Duodenal mucosa (tissue), 2 donors: ENCODE data around the gene PRELP.
"Not testable (repeated sequence)": the region's sequence is repeated elsewhere in the genome, so short reads cannot be mapped to it uniquely, and the experiment has no call there.

ENCODE experiments used
- H3K27ac ChIP-seq: one replicate; pipeline ENCODE4 v1.7.0; 2013; ENCODE audit warnings: low read depth, low read length
- H3K27me3 ChIP-seq, 2 donors: one replicate each; pipeline ENCODE4 v1.7.0; 2013; ENCODE audit warnings: low read length in 2 of 2, control low read depth in 1 of 2; ENCODE audit not compliant: insufficient read depth in 2 of 2, control insufficient read depth in 1 of 2
- H3K36me3 ChIP-seq, 2 donors: one replicate each; pipeline ENCODE4 v1.7.0; 2013; ENCODE audit warnings: low read length in 2 of 2, control low read depth in 1 of 2; ENCODE audit not compliant: insufficient read depth in 2 of 2, control insufficient read depth in 1 of 2
- H3K4me1 ChIP-seq, 2 donors: one replicate each; pipeline ENCODE4 v1.7.0; 2013; ENCODE audit warnings: low read length in 2 of 2, control low read depth in 1 of 2; ENCODE audit not compliant: insufficient read depth in 2 of 2, control insufficient read depth in 1 of 2
- H3K4me3 ChIP-seq, 2 donors: one replicate each; pipeline ENCODE4 v1.7.0; 2013; ENCODE audit warnings: low read length in 2 of 2, low read depth in 1 of 2
- H3K9ac ChIP-seq, 2 donors: one replicate each; pipeline ENCODE4 v1.7.0; 2013; ENCODE audit warnings: low read length in 2 of 2, low read depth in 1 of 2
- H3K9me3 ChIP-seq, 2 donors: one replicate each; pipeline ENCODE4 v1.7.0; 2013; ENCODE audit warnings: low read length in 2 of 2, control low read depth in 1 of 2; ENCODE audit not compliant: control insufficient read depth in 1 of 2

Gene PRELP

GRCh38 chr1:203441766-203442165 is 33.8 kb upstream of the PRELP start:
- Histone ChIP-seq H3K36me3 (no peaks in the 10 kb centered on the region), H3K27me3 (no peaks in the 10 kb centered on the region), H3K4me1 (peaks cover 30 to 34% of the 10 kb centered on the region in 2 donors), H3K27ac (no peak overlapping the region), H3K4me3 (no peak overlapping the region), H3K9me3 (peaks cover 0 to 2% of the 10 kb centered on the region in 2 donors), H3K9ac (no peak overlapping the region)

- Histone ChIP-seq H3K9me3 (peaks cover 0 to 2% of the 10 kb centered on the region in 2 donors), H3K27me3 (no peaks in the 10 kb centered on the region), H3K9ac (no peak overlapping the region), H3K4me3 (no peak overlapping the region), H3K36me3 (no peaks in the 10 kb centered on the region), H3K27ac (no peak overlapping the region), H3K4me1 (peaks cover 27 to 32% of the 10 kb centered on the region in 2 donors)
Measured at GRCh38 chr1:203442821-203443220, 32.8 kb upstream of the PRELP start.

- Histone ChIP-seq H3K9me3 (peaks cover 0 to 2% of the 10 kb centered on the region in 2 donors), H3K36me3 (no peaks in the 10 kb centered on the region), H3K4me1 (peaks cover 24 to 27% of the 10 kb centered on the region in 2 donors), H3K4me3 (no peak overlapping the region), H3K9ac (no peak overlapping the region), H3K27ac (no peak overlapping the region), H3K27me3 (no peaks in the 10 kb centered on the region)
Measured at GRCh38 chr1:203443296-203443695, 32.3 kb upstream of the PRELP start.

GRCh38 chr1:203444171-203444576 is 31.4 kb upstream of the PRELP start:
- Histone ChIP-seq H3K4me3 (no peak overlapping the region), H3K27me3 (peaks cover 0 to 5% of the 10 kb centered on the region in 2 donors), H3K27ac (no peak overlapping the region), H3K9me3 (peaks cover 0 to 2% of the 10 kb centered on the region in 2 donors), H3K4me1 (peaks cover 16 to 19% of the 10 kb centered on the region in 2 donors), H3K36me3 (no peaks in the 10 kb centered on the region), H3K9ac (no peak overlapping the region)

GRCh38 chr1:203447151-203447550 is 28.5 kb upstream of the PRELP start:
- H3K27ac ChIP-seq = no peak overlapping the region
- no peaks in the 10 kb centered on the region for H3K4me1 ChIP-seq
- H3K4me3 ChIP-seq = no peak overlapping the region
- no peak overlapping the region for H3K9ac ChIP-seq
- H3K27me3 ChIP-seq = peaks cover 0 to 11% of the 10 kb centered on the region in 2 donors
- H3K9me3 ChIP-seq = peaks cover 0 to 2% of the 10 kb centered on the region in 2 donors
- H3K36me3 ChIP-seq = no peaks in the 10 kb centered on the region

- not testable (repeated sequence) for H3K9ac ChIP-seq, H3K4me3 ChIP-seq, H3K36me3 ChIP-seq, H3K9me3 ChIP-seq, H3K27ac ChIP-seq, H3K4me1 ChIP-seq
- H3K27me3 ChIP-seq = peaks cover 3 to 11% of the 10 kb centered on the region in 2 donors
Measured at GRCh38 chr1:203447598-203447997, 28.0 kb upstream of the PRELP start.

GRCh38 chr1:203448521-203449061 is 27.0 kb upstream of the PRELP start:
- H3K36me3 ChIP-seq = no peaks in the 10 kb centered on the region
- H3K4me1 ChIP-seq = no peaks in the 10 kb centered on the region
- H3K27me3 ChIP-seq = peaks cover 6 to 19% of the 10 kb centered on the region in 2 donors
- H3K4me3 ChIP-seq = no peak overlapping the region
- H3K27ac ChIP-seq = no peak overlapping the region
- H3K9me3 ChIP-seq = peaks cover 0 to 2% of the 10 kb centered on the region in 2 donors
- no peak overlapping the region for H3K9ac ChIP-seq

GRCh38 chr1:203450001-203450400 is 25.6 kb upstream of the PRELP start:
- Histone ChIP-seq H3K36me3 (no peaks in the 10 kb centered on the region), H3K27me3 (peaks cover 6 to 19% of the 10 kb centered on the region in 2 donors), H3K4me3 (no peak overlapping the region), H3K9me3 (peaks cover 0 to 2% of the 10 kb centered on the region in 2 donors), H3K27ac (no peak overlapping the region), H3K9ac (no peak overlapping the region), H3K4me1 (no peaks in the 10 kb centered on the region)

- Histone ChIP-seq H3K36me3 (no peaks in the 10 kb centered on the region), H3K9ac (no peak overlapping the region), H3K9me3 (no peaks in the 10 kb centered on the region), H3K4me3 (no peak overlapping the region), H3K27me3 (peaks cover 6 to 19% of the 10 kb centered on the region in 2 donors), H3K27ac (no peak overlapping the region), H3K4me1 (no peaks in the 10 kb centered on the region)
Measured at GRCh38 chr1:203450479-203451149, 25.0 kb upstream of the PRELP start.

- Histone ChIP-seq H3K27ac (no peak overlapping the region), H3K9ac (no peak overlapping the region), H3K4me3 (no peak overlapping the region), H3K9me3 (no peaks in the 10 kb centered on the region), H3K27me3 (peaks cover 6 to 25% of the 10 kb centered on the region in 2 donors), H3K4me1 (no peaks in the 10 kb centered on the region), H3K36me3 (no peaks in the 10 kb centered on the region)
Measured at GRCh38 chr1:203451836-203452784, 23.5 kb upstream of the PRELP start.
